Measurements from ENCODE around the gene PNPLA3. TPM values are rescaled to one million over a fixed set of nuclear protein-coding genes. Genes with fewer than 3 reads are reported as not detected.
A peak's percentile ranks its signal among the peaks of the same experiment; 100 is the strongest.

Gene PNPLA3
- total RNA-seq, 1 donor from 2014 or later = 2.5 TPM

GRCh38 chr22:43931771-43932170 is 8.2 kb downstream of the PNPLA3 start:
- Mint-ChIP-seq H3K36me3 (ENCODE audit: low read depth) (peaks cover 6% of the 10 kb centered on the region), H3K9me3 (ENCODE audit: low read depth) (no peaks in the 10 kb centered on the region), H3K4me1 (ENCODE audit: low read depth) (no peaks in the 10 kb centered on the region), H3K27ac (ENCODE audit: unreplicated experiment) (no peak overlapping the region), H3K27me3 (ENCODE audit: low read depth) (no peaks in the 10 kb centered on the region), H3K4me3 (ENCODE audit: unreplicated experiment) (no peak overlapping the region)
- TF ChIP-seq, protein P1, sequence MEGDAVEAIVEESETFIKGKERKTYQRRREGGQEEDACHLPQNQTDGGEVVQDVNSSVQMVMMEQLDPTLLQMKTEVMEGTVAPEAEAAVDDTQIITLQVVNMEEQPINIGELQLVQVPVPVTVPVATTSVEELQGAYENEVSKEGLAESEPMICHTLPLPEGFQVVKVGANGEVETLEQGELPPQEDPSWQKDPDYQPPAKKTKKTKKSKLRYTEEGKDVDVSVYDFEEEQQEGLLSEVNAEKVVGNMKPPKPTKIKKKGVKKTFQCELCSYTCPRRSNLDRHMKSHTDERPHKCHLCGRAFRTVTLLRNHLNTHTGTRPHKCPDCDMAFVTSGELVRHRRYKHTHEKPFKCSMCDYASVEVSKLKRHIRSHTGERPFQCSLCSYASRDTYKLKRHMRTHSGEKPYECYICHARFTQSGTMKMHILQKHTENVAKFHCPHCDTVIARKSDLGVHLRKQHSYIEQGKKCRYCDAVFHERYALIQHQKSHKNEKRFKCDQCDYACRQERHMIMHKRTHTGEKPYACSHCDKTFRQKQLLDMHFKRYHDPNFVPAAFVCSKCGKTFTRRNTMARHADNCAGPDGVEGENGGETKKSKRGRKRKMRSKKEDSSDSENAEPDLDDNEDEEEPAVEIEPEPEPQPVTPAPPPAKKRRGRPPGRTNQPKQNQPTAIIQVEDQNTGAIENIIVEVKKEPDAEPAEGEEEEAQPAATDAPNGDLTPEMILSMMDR (IDR thresholded peaks at IDR 0.05) = no peak
- DNase-seq (ENCODE audit: low spot score) = no peak

DNA sequence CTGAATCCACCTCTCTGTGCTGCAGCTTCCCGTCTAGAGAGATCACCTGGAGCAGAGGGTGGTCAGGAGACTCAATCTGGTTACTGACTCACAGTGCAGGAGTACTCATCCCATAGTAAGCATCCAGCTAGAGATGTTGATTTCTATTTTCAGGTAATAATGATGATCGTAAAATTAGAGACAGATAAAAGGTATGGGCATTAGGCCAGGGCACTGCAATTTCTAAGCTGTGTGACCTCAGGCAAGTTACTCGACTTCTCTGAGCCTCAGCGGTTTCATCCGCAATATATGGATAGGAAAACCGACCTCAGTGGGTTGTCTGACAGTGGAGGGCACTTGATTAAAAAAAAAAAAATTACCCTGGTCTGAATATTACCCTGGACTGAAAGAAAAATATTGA is 17.8 kb downstream of the PNPLA3 start:
- H3K27me3 Mint-ChIP-seq (ENCODE audit: low read depth) = no peaks in the 10 kb centered on the region
- no peaks in the 10 kb centered on the region for H3K4me1 Mint-ChIP-seq (ENCODE audit: low read depth)
- H3K27ac Mint-ChIP-seq (ENCODE audit: unreplicated experiment) = no peak overlapping the region
- no peak for DNase-seq (ENCODE audit: low spot score)
- TF ChIP-seq, protein P1 (IDR thresholded peaks at IDR 0.05) = no peak
- H3K36me3 Mint-ChIP-seq (ENCODE audit: low read depth) = peaks cover 15% of the 10 kb centered on the region
- H3K4me3 Mint-ChIP-seq (ENCODE audit: unreplicated experiment) = no peak overlapping the region
- peaks cover 6% of the 10 kb centered on the region for H3K9me3 Mint-ChIP-seq (ENCODE audit: low read depth)

- Mint-ChIP-seq H3K27ac (ENCODE audit: unreplicated experiment) (no peak overlapping the region), H3K4me3 (ENCODE audit: unreplicated experiment) (no peak overlapping the region), H3K36me3 (ENCODE audit: low read depth) (peaks cover 9% of the 10 kb centered on the region), H3K27me3 (ENCODE audit: low read depth) (no peaks in the 10 kb centered on the region), H3K4me1 (ENCODE audit: low read depth) (no peaks in the 10 kb centered on the region), H3K9me3 (ENCODE audit: low read depth) (peaks cover 6% of the 10 kb centered on the region)
- TF ChIP-seq, protein P1 (IDR thresholded peaks at IDR 0.05) = no peak
- peak; percentile 68 for DNase-seq (ENCODE audit: low spot score)
Observed at GRCh38 chr22:43944670-43945430, 21.2 kb downstream of the PNPLA3 start.

GRCh38 chr22:43945632-43946383 is 22.2 kb downstream of the PNPLA3 start:
- Mint-ChIP-seq H3K27me3 (ENCODE audit: low read depth) (no peaks in the 10 kb centered on the region), H3K36me3 (ENCODE audit: low read depth) (peaks cover 9% of the 10 kb centered on the region), H3K9me3 (ENCODE audit: low read depth) (peaks cover 6% of the 10 kb centered on the region), H3K4me3 (ENCODE audit: unreplicated experiment) (no peak overlapping the region), H3K4me1 (ENCODE audit: low read depth) (no peaks in the 10 kb centered on the region), H3K27ac (ENCODE audit: unreplicated experiment) (no peak overlapping the region)
- TF ChIP-seq, protein P1 (IDR thresholded peaks at IDR 0.05) = peak; percentile 80
- DNase-seq (ENCODE audit: low spot score) = peak; percentile 79

- H3K9me3 Mint-ChIP-seq (ENCODE audit: low read depth) = peaks cover 6% of the 10 kb centered on the region
- H3K4me1 Mint-ChIP-seq (ENCODE audit: low read depth) = no peaks in the 10 kb centered on the region
- H3K4me3 Mint-ChIP-seq (ENCODE audit: unreplicated experiment) = no peak overlapping the region
- no peaks in the 10 kb centered on the region for H3K27me3 Mint-ChIP-seq (ENCODE audit: low read depth)
- peak; percentile 17 for DNase-seq (ENCODE audit: low spot score)
- TF ChIP-seq, protein P1 (IDR thresholded peaks at IDR 0.05) = no peak
- peaks cover 9% of the 10 kb centered on the region for H3K36me3 Mint-ChIP-seq (ENCODE audit: low read depth)
- no peak overlapping the region for H3K27ac Mint-ChIP-seq (ENCODE audit: unreplicated experiment)
Observed at GRCh38 chr22:43946384-43946667, 22.7 kb downstream of the PNPLA3 start.

Data from chondrocyte (in vitro differentiated cells).